Natural killer cell (primary cell): ENCODE measurements around the gene MAPKAPK2. TPM values are rescaled to one million over a fixed set of nuclear protein-coding genes. Genes with fewer than 3 reads are reported as not detected.

Source experiments
- ATAC-seq, 3 donors: fragments of 150-1000 bp in 2 of 3; fragments of 200-7000 bp in 1 of 3; cut with Tn5 transposase; 1 replicate in 1 of 3; 2 replicates in 2 of 3; pipeline ENCODE4 v1.10.0; 2021; ENCODE audit warnings: mild to moderate bottlenecking in 2 of 3, moderate library complexity in 2 of 3
- DNase-seq, 2 donors: peaks; one replicate each; pipeline versions ENCODE4 v3.0.0 to v3.0.0-alpha.2; 2013 to 2021; ENCODE audit warnings: mixed read lengths in 1 of 2
- H3K27ac ChIP-seq: one replicate; pipeline ENCODE4 v1.5.1; 2013; ENCODE audit warnings: mild to moderate bottlenecking, low read length
- H3K27me3 ChIP-seq: one replicate; pipeline ENCODE4 v1.6.1; 2013; ENCODE audit warnings: low read length; ENCODE audit not compliant: control insufficient read depth, insufficient read depth
- H3K36me3 ChIP-seq: one replicate; pipeline ENCODE4 v1.6.1; 2013; ENCODE audit warnings: low read length; ENCODE audit not compliant: control insufficient read depth, insufficient read depth
- H3K4me1 ChIP-seq: one replicate; pipeline ENCODE4 v1.6.1; 2013; ENCODE audit warnings: low read length; ENCODE audit not compliant: control insufficient read depth, insufficient read depth
- H3K4me3 ChIP-seq: one replicate; pipeline ENCODE4 v1.5.1; 2013; ENCODE audit warnings: low read length
- H3K9me3 ChIP-seq: one replicate; pipeline ENCODE4 v1.6.1; 2013; ENCODE audit warnings: low read length; ENCODE audit not compliant: control insufficient read depth, insufficient read depth
- H3K27ac Mint-ChIP-seq, 2 donors: one replicate each; pipeline ENCODE4 v1.8.0; 2022; ENCODE audit warnings: mild to moderate bottlenecking in 2 of 2, mixed read lengths in 2 of 2, moderate library complexity in 1 of 2
- H3K27me3 Mint-ChIP-seq, 2 donors: one replicate each; pipeline ENCODE4 v1.8.0; 2022; ENCODE audit warnings: low read depth in 2 of 2, mixed read lengths in 2 of 2
- H3K36me3 Mint-ChIP-seq: one replicate; pipeline ENCODE4 v1.8.0; 2022; ENCODE audit warnings: mixed read lengths
- H3K4me1 Mint-ChIP-seq, 2 donors: one replicate each; pipeline ENCODE4 v1.8.0; 2022; ENCODE audit warnings: mixed read lengths in 2 of 2
- H3K4me3 Mint-ChIP-seq: one replicate; pipeline ENCODE4 v1.8.0; 2022; ENCODE audit warnings: mild to moderate bottlenecking, moderate library complexity, mixed read lengths
- H3K9me3 Mint-ChIP-seq, 2 donors: one replicate each; pipeline ENCODE4 v1.8.0; 2022; ENCODE audit warnings: mixed read lengths in 2 of 2
- WGBS: methylation state at CpG from one replicate; pipeline ENCODE4 v1.1.7; 2013; ENCODE audit warnings: missing lambda C conversion rate; ENCODE audit not compliant: insufficient coverage; 5-methylcytosine and 5-hydroxymethylcytosine counted together
- intact Hi-C: fragments of 100-400 bp; cut with micrococcal nuclease; formaldehyde crosslinking; loops from one replicate; pipeline ENCODE4 v1.14.2; 2022
- total RNA-seq, 4 donors: library from RNA; stranded (reverse); fragments of 120-200 nt in 1 of 4; gene quantifications; one replicate each; pipeline versions ENCODE4 v1.2.3 to v1.2.4, GENCODE V29; 2013 to 2022
- TF ChIP-seq, protein P1 (sequence below): fragments of 200-600 bp; IDR thresholded peaks from one replicate; pipeline ENCODE4 v1.8.0; 2022; ENCODE audit warnings: antibody characterized with exemption

MAPKAPK2 gene
- total RNA-seq, 3 donors from 2014 or later (not counting 1 experiment from before 2014, with no cell fraction given), result 137 to 197 (median 178) TPM

DNA sequence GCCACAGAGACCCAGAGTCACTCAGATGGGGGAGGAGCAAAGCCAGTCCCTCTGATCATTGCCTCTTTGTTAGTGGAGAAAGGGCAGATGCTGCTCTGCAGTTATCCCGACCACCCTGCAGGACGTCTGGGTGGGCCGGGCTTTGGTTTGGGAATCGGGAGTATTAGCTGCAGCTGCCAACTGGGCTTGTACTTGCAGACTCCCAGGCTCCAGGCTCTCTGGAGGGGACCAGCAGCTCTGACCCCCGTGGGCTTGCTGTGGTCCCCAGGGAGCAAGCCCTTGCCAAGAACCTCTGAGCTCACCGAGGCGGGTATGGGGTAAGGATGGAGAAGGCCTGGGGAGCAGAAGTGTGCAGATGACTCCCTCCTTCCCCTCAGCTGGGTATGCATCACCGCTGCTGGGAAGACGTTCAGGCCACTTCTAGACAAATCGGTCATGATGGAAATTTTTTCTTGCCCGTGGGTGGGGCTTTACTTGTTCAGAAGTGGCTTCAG is 21.6 kb downstream of the MAPKAPK2 start:
- no peak overlapping the region for H3K4me3 ChIP-seq
- Mint-ChIP-seq H3K27ac (peak overlapping the region in 1 of 2 donors; percentile 52), H3K27me3 (no peaks in the 10 kb centered on the region), H3K9me3 (no peaks in the 10 kb centered on the region), H3K4me3 (no peak overlapping the region), H3K36me3 (no peaks in the 10 kb centered on the region), H3K4me1 (peaks cover 78 to 85% of the 10 kb centered on the region in 2 donors)
- no peaks in the 10 kb centered on the region for H3K36me3 ChIP-seq
- intact Hi-C loops, result no loop called here
- no peak overlapping the region for H3K27ac ChIP-seq
- H3K9me3 ChIP-seq, result no peaks in the 10 kb centered on the region
- TF ChIP-seq, protein P1, sequence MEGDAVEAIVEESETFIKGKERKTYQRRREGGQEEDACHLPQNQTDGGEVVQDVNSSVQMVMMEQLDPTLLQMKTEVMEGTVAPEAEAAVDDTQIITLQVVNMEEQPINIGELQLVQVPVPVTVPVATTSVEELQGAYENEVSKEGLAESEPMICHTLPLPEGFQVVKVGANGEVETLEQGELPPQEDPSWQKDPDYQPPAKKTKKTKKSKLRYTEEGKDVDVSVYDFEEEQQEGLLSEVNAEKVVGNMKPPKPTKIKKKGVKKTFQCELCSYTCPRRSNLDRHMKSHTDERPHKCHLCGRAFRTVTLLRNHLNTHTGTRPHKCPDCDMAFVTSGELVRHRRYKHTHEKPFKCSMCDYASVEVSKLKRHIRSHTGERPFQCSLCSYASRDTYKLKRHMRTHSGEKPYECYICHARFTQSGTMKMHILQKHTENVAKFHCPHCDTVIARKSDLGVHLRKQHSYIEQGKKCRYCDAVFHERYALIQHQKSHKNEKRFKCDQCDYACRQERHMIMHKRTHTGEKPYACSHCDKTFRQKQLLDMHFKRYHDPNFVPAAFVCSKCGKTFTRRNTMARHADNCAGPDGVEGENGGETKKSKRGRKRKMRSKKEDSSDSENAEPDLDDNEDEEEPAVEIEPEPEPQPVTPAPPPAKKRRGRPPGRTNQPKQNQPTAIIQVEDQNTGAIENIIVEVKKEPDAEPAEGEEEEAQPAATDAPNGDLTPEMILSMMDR, result no peak
- no peak for ATAC-seq
- no peaks in the 10 kb centered on the region for H3K27me3 ChIP-seq
- DNase-seq, result no peak
- 68% methylated on average over 11 of the region's 11 CpGs for WGBS
- peaks cover 60% of the 10 kb centered on the region for H3K4me1 ChIP-seq

- Histone ChIP-seq H3K9me3 (no peaks in the 10 kb centered on the region), H3K4me1 (peaks cover 60% of the 10 kb centered on the region), H3K36me3 (no peaks in the 10 kb centered on the region), H3K27me3 (no peaks in the 10 kb centered on the region), H3K27ac (no peak overlapping the region), H3K4me3 (no peak overlapping the region)
- no peaks in the 10 kb centered on the region for H3K27me3 Mint-ChIP-seq
- no peak overlapping the region for H3K4me3 Mint-ChIP-seq
- DNase-seq, result no peak
- peaks cover 80 to 87% of the 10 kb centered on the region in 2 donors for H3K4me1 Mint-ChIP-seq
- ATAC-seq, result no peak
- no peaks in the 10 kb centered on the region for H3K36me3 Mint-ChIP-seq
- TF ChIP-seq, protein P1, result no peak
- H3K27ac Mint-ChIP-seq, result peak overlapping the region in 1 of 2 donors; percentile 52
- WGBS, result 72% methylated on average over 8 of the region's 8 CpGs
- intact Hi-C loops, result no loop called here
- H3K9me3 Mint-ChIP-seq, result no peaks in the 10 kb centered on the region
These were observed 22.2 kb downstream of the MAPKAPK2 start for GRCh38 chr1:206706806-206707366.

DNA sequence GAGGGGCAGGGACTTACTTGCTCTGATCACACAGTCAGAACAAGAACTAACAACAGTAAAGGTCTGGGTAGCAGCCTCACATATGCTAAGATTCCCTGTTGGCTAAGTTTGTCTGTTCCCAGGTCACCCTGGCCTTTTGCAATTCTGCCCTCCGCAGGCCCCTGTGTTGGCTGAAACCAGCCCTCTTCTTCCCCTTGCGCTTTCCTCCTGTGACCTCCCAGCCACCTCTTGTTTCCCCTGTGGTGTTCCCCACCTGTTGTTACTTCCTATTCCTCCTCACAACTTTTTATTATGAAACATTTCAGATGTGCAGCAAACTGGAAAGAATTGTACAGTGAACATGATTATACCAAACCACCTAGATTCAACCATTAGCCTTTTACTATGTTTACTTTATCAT is 23.4 kb downstream of the MAPKAPK2 start:
- Mint-ChIP-seq H3K27ac (peak overlapping the region; percentile 27 to 52), H3K9me3 (no peaks in the 10 kb centered on the region), H3K36me3 (no peaks in the 10 kb centered on the region), H3K4me3 (peak overlapping the region; percentile 45), H3K4me1 (peaks cover 85 to 92% of the 10 kb centered on the region in 2 donors), H3K27me3 (no peaks in the 10 kb centered on the region)
- no peak for DNase-seq
- Histone ChIP-seq H3K36me3 (no peaks in the 10 kb centered on the region), H3K9me3 (no peaks in the 10 kb centered on the region), H3K27ac (no peak overlapping the region), H3K27me3 (no peaks in the 10 kb centered on the region), H3K4me3 (no peak overlapping the region), H3K4me1 (peaks cover 63% of the 10 kb centered on the region)
- 3% methylated on average over 2 of the region's 2 CpGs for WGBS
- intact Hi-C loops, result no loop called here
- peak in 1 of 3 donors; percentile 31 for ATAC-seq
- TF ChIP-seq, protein P1, result no peak

DNA sequence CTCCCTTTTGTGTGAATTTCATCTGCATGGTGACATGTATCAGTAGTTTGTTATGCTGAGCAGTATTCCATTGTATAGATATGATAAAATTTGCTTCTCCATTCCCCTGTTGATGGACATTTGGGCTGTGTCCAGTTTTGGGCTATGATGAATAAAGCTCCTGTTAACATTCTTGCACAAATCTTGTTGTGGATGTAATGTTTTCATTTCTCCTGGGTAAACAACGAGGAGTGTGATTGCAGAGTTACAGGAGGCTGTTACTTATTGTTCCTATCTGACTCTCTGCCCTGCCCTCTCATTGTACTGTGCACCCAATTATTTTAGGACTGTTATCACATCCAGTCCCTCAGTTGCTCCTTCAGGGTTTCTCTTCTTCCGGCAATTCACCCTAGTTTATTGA is 24.2 kb downstream of the MAPKAPK2 start:
- no peak for DNase-seq
- H3K27me3 Mint-ChIP-seq, result no peaks in the 10 kb centered on the region
- H3K4me3 Mint-ChIP-seq, result no peak overlapping the region
- no peaks in the 10 kb centered on the region for H3K9me3 Mint-ChIP-seq
- H3K27ac Mint-ChIP-seq, result peak overlapping the region; percentile 35 to 52
- Histone ChIP-seq H3K36me3 (no peaks in the 10 kb centered on the region), H3K4me3 (no peak overlapping the region), H3K4me1 (peaks cover 63% of the 10 kb centered on the region), H3K27ac (no peak overlapping the region), H3K27me3 (no peaks in the 10 kb centered on the region), H3K9me3 (no peaks in the 10 kb centered on the region)
- no peak for ATAC-seq
- WGBS, result 81% methylated on average over 2 of the region's 2 CpGs
- H3K4me1 Mint-ChIP-seq, result peaks cover 85 to 92% of the 10 kb centered on the region in 2 donors
- no peaks in the 10 kb centered on the region for H3K36me3 Mint-ChIP-seq
- TF ChIP-seq, protein P1, result no peak
- intact Hi-C loops, result no loop called here
